GM23338 (cell line): ENCODE measurements around the gene DAPK1. TPM values are rescaled to one million over a fixed set of nuclear protein-coding genes. Genes with fewer than 3 reads are reported as not detected.

Experiments
- ATAC-seq: fragments of 200-7000 bp; cut with Tn5 transposase; 3 replicates; pipeline ENCODE4 v1.9.1; 2020
- DNase-seq: peaks from one replicate; pipeline ENCODE4 v3.0.0-alpha.2; 2015; ENCODE audit warnings: low spot score
- H2AFZ ChIP-seq: fragments of 200-600 bp; sonication (generic); 2 replicates; pipeline ENCODE4 v1.8.0; 2016; ENCODE audit warnings: antibody characterized with exemption, mild to moderate bottlenecking, moderate library complexity
- H3F3A ChIP-seq: fragments of 200-600 bp; sonication (generic); replicated peaks from 2 replicates; pipeline ENCODE4 v1.8.0; 2017; ENCODE audit warnings: antibody characterized with exemption, mixed run types, low read depth
- H3K27ac ChIP-seq: fragments of 200-600 bp; sonication (generic); 2 replicates; pipeline ENCODE4 v1.6.1; 2016; ENCODE audit warnings: low read depth
- H3K27me3 ChIP-seq: fragments of 200-600 bp; sonication (generic); 2 replicates; pipeline ENCODE4 v1.8.0; 2016; ENCODE audit warnings: mild to moderate bottlenecking, mixed run types, moderate library complexity; ENCODE audit not compliant: insufficient read depth
- H3K36me3 ChIP-seq: fragments of 200-600 bp; sonication (generic); 2 replicates; pipeline ENCODE4 v1.8.0; 2016; ENCODE audit warnings: mild to moderate bottlenecking; ENCODE audit not compliant: insufficient read depth
- H3K4me1 ChIP-seq: fragments of 200-600 bp; sonication (generic); 2 replicates; pipeline ENCODE4 v1.8.0; 2016; ENCODE audit warnings: mild to moderate bottlenecking, moderate library complexity; ENCODE audit not compliant: insufficient read depth
- H3K4me2 ChIP-seq: fragments of 200-600 bp; sonication (generic); 2 replicates; pipeline ENCODE4 v1.7.1; 2017; ENCODE audit warnings: mixed run types
- H3K4me3 ChIP-seq: fragments of 200-600 bp; sonication (generic); 2 replicates; pipeline ENCODE4 v1.6.1; 2016; ENCODE audit warnings: mixed run types
- H3K79me2 ChIP-seq: fragments of 200-600 bp; sonication (generic); replicated peaks from 2 replicates; pipeline ENCODE4 v1.8.0; 2017; ENCODE audit warnings: mild to moderate bottlenecking; ENCODE audit not compliant: insufficient read depth
- H3K9me2 ChIP-seq: fragments of 200-600 bp; sonication (generic); 2 replicates; pipeline ENCODE4 v1.8.0; 2017; ENCODE audit not compliant: insufficient read depth
- H4K20me1 ChIP-seq: fragments of 200-600 bp; sonication (generic); replicated peaks from 2 replicates; pipeline ENCODE4 v1.8.0; 2017; ENCODE audit warnings: mild to moderate bottlenecking; ENCODE audit not compliant: insufficient read depth
- H3K27ac Mint-ChIP-seq: 2 replicates; pipeline ENCODE4 v1.8.0; 2020; ENCODE audit warnings: inconsistent platforms, mild to moderate bottlenecking, moderate library complexity, mixed read lengths
- H3K27me3 Mint-ChIP-seq: 3 replicates; pipeline ENCODE4 v1.8.0; 2022; ENCODE audit warnings: low read depth, mild to moderate bottlenecking, moderate library complexity, mixed read lengths, inconsistent platforms; ENCODE audit not compliant: insufficient read depth, poor library complexity
- H3K36me3 Mint-ChIP-seq: 3 replicates; pipeline ENCODE4 v1.8.0; 2021; ENCODE audit warnings: low read depth, mild to moderate bottlenecking, inconsistent platforms, moderate library complexity, mixed read lengths
- H3K4me1 Mint-ChIP-seq: 3 replicates; pipeline ENCODE4 v1.8.0; 2020; ENCODE audit warnings: mild to moderate bottlenecking, inconsistent platforms, mixed read lengths
- H3K4me3 Mint-ChIP-seq: 3 replicates; pipeline ENCODE4 v1.8.0; 2021; ENCODE audit warnings: moderate library complexity, mild to moderate bottlenecking, inconsistent platforms, mixed read lengths
- H3K9me3 Mint-ChIP-seq: 3 replicates; pipeline ENCODE4 v1.8.0; 2020; ENCODE audit warnings: moderate library complexity, mild to moderate bottlenecking, inconsistent platforms, mixed read lengths
- CREB1 ChIP-seq: fragments of 250-450 bp; sonication (Bioruptor Pico); IDR thresholded peaks from 2 replicates; pipeline ENCODE4 v1.5.0; 2020; ENCODE audit warnings: low read depth, mild to moderate bottlenecking, moderate library complexity
- EZH2phosphoT487 ChIP-seq: fragments of 200-600 bp; sonication (generic); IDR thresholded peaks from one replicate; pipeline ENCODE4 v1.8.1; 2018; ENCODE audit warnings: antibody characterized with exemption; ENCODE audit not compliant: unreplicated experiment
- JUNB ChIP-seq: IDR thresholded peaks from one replicate; pipeline ENCODE4 v1.6.1; 2016; ENCODE audit warnings: antibody characterized with exemption; ENCODE audit not compliant: unreplicated experiment
- NANOG ChIP-seq: IDR thresholded peaks from 2 replicates; pipeline ENCODE4 v1.6.1; 2016; ENCODE audit warnings: antibody characterized with exemption, borderline replicate concordance
- POLR2AphosphoS5 ChIP-seq: IDR thresholded peaks from 2 replicates; pipeline ENCODE4 v1.6.1; 2016; ENCODE audit warnings: antibody characterized with exemption, low read depth
- STAT1 ChIP-seq: IDR thresholded peaks from one replicate; pipeline ENCODE4 v1.6.1; 2016; ENCODE audit warnings: antibody characterized with exemption; ENCODE audit not compliant: unreplicated experiment
- ZNF114 ChIP-seq: fragments of 250-450 bp; sonication (Bioruptor Pico); IDR thresholded peaks from 2 replicates; pipeline ENCODE4 v1.5.0; 2020; ENCODE audit warnings: mild to moderate bottlenecking, moderate library complexity
- ZNF331 ChIP-seq: fragments of 250-450 bp; sonication (Bioruptor Pico); IDR thresholded peaks from 2 replicates; pipeline ENCODE4 v1.5.0; 2020; ENCODE audit warnings: low read depth, mild to moderate bottlenecking, moderate library complexity
- ZNF462 ChIP-seq: fragments of 250-450 bp; sonication (Bioruptor Pico); IDR thresholded peaks from 2 replicates; pipeline ENCODE4 v1.5.0; 2020; ENCODE audit warnings: mild to moderate bottlenecking, moderate library complexity
- polyA plus RNA-seq: library from polyadenylated mRNA; unstranded; fragments of >200 nt; fragmentation: Nextera tagmentation; extraction: Ambion mirVana; gene quantifications from 2 replicates; pipeline ENCODE4 v1.2.1, GENCODE V29; 2016
- total RNA-seq: library from RNA; depleted of rRNA; stranded (reverse); fragments of >200 nt; shearing (Covaris generic); gene quantifications from 2 replicates; pipeline ENCODE4 v1.2.3, GENCODE V29; 2014
- TF ChIP-seq, protein P1 (sequence below): IDR thresholded peaks from 2 replicates; pipeline ENCODE4 v1.6.1; 2016; ENCODE audit warnings: antibody characterized with exemption
- TF ChIP-seq, protein P2 (sequence below), 2 experiments: fragments of 200-600 bp in 1 of 2; sonication (generic) in 1 of 2; conservative IDR thresholded peaks; 2 replicates each; pipeline versions ENCODE4 v1.5.1 to v1.6.1; 2016 to 2017; ENCODE audit warnings: antibody characterized with exemption in 2 of 2, low read depth in 2 of 2, mild to moderate bottlenecking in 2 of 2, moderate library complexity in 1 of 2
- TF ChIP-seq, protein P3 (sequence below): IDR thresholded peaks from one replicate; pipeline ENCODE4 v1.6.1; 2018; ENCODE audit warnings: antibody characterized with exemption; ENCODE audit not compliant: unreplicated experiment

DAPK1 gene
- total and polyA plus RNA-seq, 2 experiments from 2014 or later = 37.0 to 134 TPM

DNA sequence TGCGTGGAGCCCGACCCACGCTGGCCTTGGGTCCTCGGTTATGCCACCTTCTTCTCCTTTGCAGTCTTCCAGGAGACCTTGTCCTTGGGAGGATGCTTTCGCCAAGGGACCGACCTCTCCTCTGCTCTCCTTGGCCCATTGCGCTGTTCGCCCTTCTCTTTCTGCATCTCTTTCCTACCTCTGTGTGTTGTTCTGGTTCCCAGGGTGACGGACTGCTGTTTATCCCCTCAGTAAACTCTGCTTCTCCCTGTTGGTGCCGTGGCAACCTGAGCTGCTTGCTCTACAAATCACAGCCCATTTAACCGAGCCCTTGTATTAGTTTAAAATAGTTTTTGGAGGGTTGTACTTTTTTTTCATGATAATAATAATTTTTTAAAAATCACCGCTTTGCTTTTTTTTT, 97.9 kb downstream of the DAPK1 start:
- Histone ChIP-seq H3K27ac (peak overlapping the region; percentile 75; the same call in 1 of the 2 replicates), H3K9me2 (peaks cover 3% of the 10 kb centered on the region; the same call in 1 of the 2 replicates), H3K4me3 (no peak overlapping the region), H2AFZ (no peak overlapping the region), H3K4me2 (no peak overlapping the region), H4K20me1 (peaks cover 45% of the 10 kb centered on the region), H3K79me2 (peaks cover 92% of the 10 kb centered on the region), H3K4me1 (peaks cover 45% of the 10 kb centered on the region), H3K27me3 (no peaks in the 10 kb centered on the region), H3K36me3 (no peaks in the 10 kb centered on the region), H3F3A (peaks cover 3% of the 10 kb centered on the region; the same call in 1 of the 2 replicates)
- no peaks in the 10 kb centered on the region for H3K9me3 Mint-ChIP-seq
- no peaks in the 10 kb centered on the region; the same call in 2 of the 3 replicates for H3K36me3 Mint-ChIP-seq
- H3K4me3 Mint-ChIP-seq = no peak overlapping the region
- H3K27ac Mint-ChIP-seq = peak overlapping the region; percentile 5; the same call in 1 of the 2 replicates
- TF ChIP-seq POLR2AphosphoS5 (no peak), JUNB (no peak), CREB1 (CRISPR knock-in tag) (no peak), ZNF114 (CRISPR knock-in tag) (no peak), ZNF331 (no peak), ZNF462 (CRISPR knock-in tag) (no peak), EZH2phosphoT487 (no peak), STAT1 (no peak), NANOG (no peak)
- TF ChIP-seq, protein P1, sequence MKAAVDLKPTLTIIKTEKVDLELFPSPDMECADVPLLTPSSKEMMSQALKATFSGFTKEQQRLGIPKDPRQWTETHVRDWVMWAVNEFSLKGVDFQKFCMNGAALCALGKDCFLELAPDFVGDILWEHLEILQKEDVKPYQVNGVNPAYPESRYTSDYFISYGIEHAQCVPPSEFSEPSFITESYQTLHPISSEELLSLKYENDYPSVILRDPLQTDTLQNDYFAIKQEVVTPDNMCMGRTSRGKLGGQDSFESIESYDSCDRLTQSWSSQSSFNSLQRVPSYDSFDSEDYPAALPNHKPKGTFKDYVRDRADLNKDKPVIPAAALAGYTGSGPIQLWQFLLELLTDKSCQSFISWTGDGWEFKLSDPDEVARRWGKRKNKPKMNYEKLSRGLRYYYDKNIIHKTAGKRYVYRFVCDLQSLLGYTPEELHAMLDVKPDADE = no peak
- TF ChIP-seq, protein P2, sequence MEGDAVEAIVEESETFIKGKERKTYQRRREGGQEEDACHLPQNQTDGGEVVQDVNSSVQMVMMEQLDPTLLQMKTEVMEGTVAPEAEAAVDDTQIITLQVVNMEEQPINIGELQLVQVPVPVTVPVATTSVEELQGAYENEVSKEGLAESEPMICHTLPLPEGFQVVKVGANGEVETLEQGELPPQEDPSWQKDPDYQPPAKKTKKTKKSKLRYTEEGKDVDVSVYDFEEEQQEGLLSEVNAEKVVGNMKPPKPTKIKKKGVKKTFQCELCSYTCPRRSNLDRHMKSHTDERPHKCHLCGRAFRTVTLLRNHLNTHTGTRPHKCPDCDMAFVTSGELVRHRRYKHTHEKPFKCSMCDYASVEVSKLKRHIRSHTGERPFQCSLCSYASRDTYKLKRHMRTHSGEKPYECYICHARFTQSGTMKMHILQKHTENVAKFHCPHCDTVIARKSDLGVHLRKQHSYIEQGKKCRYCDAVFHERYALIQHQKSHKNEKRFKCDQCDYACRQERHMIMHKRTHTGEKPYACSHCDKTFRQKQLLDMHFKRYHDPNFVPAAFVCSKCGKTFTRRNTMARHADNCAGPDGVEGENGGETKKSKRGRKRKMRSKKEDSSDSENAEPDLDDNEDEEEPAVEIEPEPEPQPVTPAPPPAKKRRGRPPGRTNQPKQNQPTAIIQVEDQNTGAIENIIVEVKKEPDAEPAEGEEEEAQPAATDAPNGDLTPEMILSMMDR (conservative IDR thresholded peaks at IDR 0.05; ENCODE audit: low read depth in 2 of 2) = no peak
- TF ChIP-seq, protein P3, sequence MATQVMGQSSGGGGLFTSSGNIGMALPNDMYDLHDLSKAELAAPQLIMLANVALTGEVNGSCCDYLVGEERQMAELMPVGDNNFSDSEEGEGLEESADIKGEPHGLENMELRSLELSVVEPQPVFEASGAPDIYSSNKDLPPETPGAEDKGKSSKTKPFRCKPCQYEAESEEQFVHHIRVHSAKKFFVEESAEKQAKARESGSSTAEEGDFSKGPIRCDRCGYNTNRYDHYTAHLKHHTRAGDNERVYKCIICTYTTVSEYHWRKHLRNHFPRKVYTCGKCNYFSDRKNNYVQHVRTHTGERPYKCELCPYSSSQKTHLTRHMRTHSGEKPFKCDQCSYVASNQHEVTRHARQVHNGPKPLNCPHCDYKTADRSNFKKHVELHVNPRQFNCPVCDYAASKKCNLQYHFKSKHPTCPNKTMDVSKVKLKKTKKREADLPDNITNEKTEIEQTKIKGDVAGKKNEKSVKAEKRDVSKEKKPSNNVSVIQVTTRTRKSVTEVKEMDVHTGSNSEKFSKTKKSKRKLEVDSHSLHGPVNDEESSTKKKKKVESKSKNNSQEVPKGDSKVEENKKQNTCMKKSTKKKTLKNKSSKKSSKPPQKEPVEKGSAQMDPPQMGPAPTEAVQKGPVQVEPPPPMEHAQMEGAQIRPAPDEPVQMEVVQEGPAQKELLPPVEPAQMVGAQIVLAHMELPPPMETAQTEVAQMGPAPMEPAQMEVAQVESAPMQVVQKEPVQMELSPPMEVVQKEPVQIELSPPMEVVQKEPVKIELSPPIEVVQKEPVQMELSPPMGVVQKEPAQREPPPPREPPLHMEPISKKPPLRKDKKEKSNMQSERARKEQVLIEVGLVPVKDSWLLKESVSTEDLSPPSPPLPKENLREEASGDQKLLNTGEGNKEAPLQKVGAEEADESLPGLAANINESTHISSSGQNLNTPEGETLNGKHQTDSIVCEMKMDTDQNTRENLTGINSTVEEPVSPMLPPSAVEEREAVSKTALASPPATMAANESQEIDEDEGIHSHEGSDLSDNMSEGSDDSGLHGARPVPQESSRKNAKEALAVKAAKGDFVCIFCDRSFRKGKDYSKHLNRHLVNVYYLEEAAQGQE = no peak
- peak; percentile 71 for DNase-seq
- peaks cover 63% of the 10 kb centered on the region for H3K4me1 Mint-ChIP-seq
- peaks cover 9% of the 10 kb centered on the region for H3K27me3 Mint-ChIP-seq
- peak; percentile 49 for ATAC-seq
